IPS-20b (cell line): ENCODE measurements around the gene STN1.

Experiments used
- H3K27ac ChIP-seq: one replicate; pipeline ENCODE4 v1.5.1; 2013; ENCODE audit warnings: low read length
- H3K27me3 ChIP-seq: 2 replicates; pipeline ENCODE4 v1.6.1; 2013; ENCODE audit warnings: mild to moderate bottlenecking, low read length, inconsistent platforms; ENCODE audit not compliant: insufficient read depth
- H3K36me3 ChIP-seq: 2 replicates; pipeline ENCODE4 v1.6.1; 2013; ENCODE audit warnings: low read depth, mild to moderate bottlenecking, inconsistent platforms, low read length, moderate library complexity; ENCODE audit not compliant: insufficient read depth
- H3K4me1 ChIP-seq: 2 replicates; pipeline ENCODE4 v1.6.1; 2013; ENCODE audit warnings: mild to moderate bottlenecking, control low read depth, inconsistent platforms, low read length, moderate library complexity; ENCODE audit not compliant: insufficient read depth
- H3K4me3 ChIP-seq: 2 replicates; pipeline ENCODE4 v1.5.1; 2013; ENCODE audit warnings: mild to moderate bottlenecking, low read length, inconsistent platforms
- H3K9ac ChIP-seq: 2 replicates; pipeline ENCODE4 v1.6.1; 2013; ENCODE audit warnings: low read depth, mild to moderate bottlenecking, inconsistent platforms, low read length, moderate library complexity
- H3K9me3 ChIP-seq: 2 replicates; pipeline ENCODE4 v1.6.1; 2013; ENCODE audit warnings: mild to moderate bottlenecking, low read depth, low read length, inconsistent platforms; ENCODE audit not compliant: insufficient read depth

Gene STN1

GRCh38 chr10:103941801-103942200 lies 23.8 kb upstream of the STN1 start:
- Histone ChIP-seq H3K36me3 (no peaks in the 10 kb centered on the region), H3K4me1 (no peaks in the 10 kb centered on the region), H3K27me3 (no peaks in the 10 kb centered on the region), H3K27ac (no peak overlapping the region), H3K9ac (no peak overlapping the region), H3K4me3 (no peak overlapping the region), H3K9me3 (no peaks in the 10 kb centered on the region)

GRCh38 chr10:103939522-103939921 lies 21.5 kb upstream of the STN1 start:
- Histone ChIP-seq H3K36me3 (no peaks in the 10 kb centered on the region), H3K9me3 (no peaks in the 10 kb centered on the region), H3K9ac (no peak overlapping the region), H3K27me3 (no peaks in the 10 kb centered on the region), H3K27ac (no peak overlapping the region), H3K4me3 (no peak overlapping the region), H3K4me1 (no peaks in the 10 kb centered on the region)

- Histone ChIP-seq H3K4me1 (no peaks in the 10 kb centered on the region), H3K27ac (no peak overlapping the region), H3K9me3 (no peaks in the 10 kb centered on the region), H3K27me3 (no peaks in the 10 kb centered on the region), H3K9ac (no peak overlapping the region), H3K36me3 (no peaks in the 10 kb centered on the region), H3K4me3 (no peak overlapping the region)
These were observed 18.0 kb upstream of the STN1 start for GRCh38 chr10:103936022-103936421.

GRCh38 chr10:103934308-103934707 lies 16.3 kb upstream of the STN1 start:
- Histone ChIP-seq H3K27ac (no peak overlapping the region), H3K4me1 (no peaks in the 10 kb centered on the region; the same call in 1 of the 2 replicates), H3K9me3 (no peaks in the 10 kb centered on the region), H3K36me3 (no peaks in the 10 kb centered on the region), H3K9ac (no peak overlapping the region), H3K4me3 (no peak overlapping the region), H3K27me3 (no peaks in the 10 kb centered on the region)

- Histone ChIP-seq H3K4me3 (no peak overlapping the region), H3K27ac (no peak overlapping the region), H3K36me3 (no peaks in the 10 kb centered on the region), H3K4me1 (no peaks in the 10 kb centered on the region; the same call in 1 of the 2 replicates), H3K9ac (no peak overlapping the region), H3K27me3 (no peaks in the 10 kb centered on the region), H3K9me3 (no peaks in the 10 kb centered on the region)
These were observed 15.7 kb upstream of the STN1 start for GRCh38 chr10:103933557-103934121.

GRCh38 chr10:103932971-103933370 lies 15.0 kb upstream of the STN1 start:
- H3K27ac ChIP-seq: no peak overlapping the region
- H3K9ac ChIP-seq: no peak overlapping the region
- no peaks in the 10 kb centered on the region for H3K36me3 ChIP-seq
- H3K4me3 ChIP-seq: no peak overlapping the region
- no peaks in the 10 kb centered on the region; the same call in 1 of the 2 replicates for H3K4me1 ChIP-seq
- H3K9me3 ChIP-seq: no peaks in the 10 kb centered on the region
- no peaks in the 10 kb centered on the region for H3K27me3 ChIP-seq

GRCh38 chr10:103932271-103932670 lies 14.3 kb upstream of the STN1 start:
- Histone ChIP-seq H3K4me3 (no peak overlapping the region), H3K9ac (no peak overlapping the region), H3K9me3 (no peaks in the 10 kb centered on the region), H3K4me1 (no peaks in the 10 kb centered on the region; the same call in 1 of the 2 replicates), H3K27me3 (no peaks in the 10 kb centered on the region), H3K27ac (no peak overlapping the region), H3K36me3 (no peaks in the 10 kb centered on the region)

- no peak overlapping the region for H3K4me3 ChIP-seq
- no peaks in the 10 kb centered on the region for H3K9me3 ChIP-seq
- H3K27ac ChIP-seq: no peak overlapping the region
- H3K4me1 ChIP-seq: no peaks in the 10 kb centered on the region; the same call in 1 of the 2 replicates
- H3K27me3 ChIP-seq: no peaks in the 10 kb centered on the region
- H3K36me3 ChIP-seq: no peaks in the 10 kb centered on the region
- no peak overlapping the region for H3K9ac ChIP-seq
These were observed 13.6 kb upstream of the STN1 start for GRCh38 chr10:103931603-103932002.

GRCh38 chr10:103930881-103931280 lies 12.9 kb upstream of the STN1 start:
- Histone ChIP-seq H3K27ac (no peak overlapping the region), H3K9me3 (no peaks in the 10 kb centered on the region), H3K4me3 (no peak overlapping the region), H3K4me1 (no peaks in the 10 kb centered on the region; the same call in 1 of the 2 replicates), H3K9ac (no peak overlapping the region), H3K36me3 (no peaks in the 10 kb centered on the region), H3K27me3 (no peaks in the 10 kb centered on the region)

- H3K4me3 ChIP-seq: no peak overlapping the region
- H3K4me1 ChIP-seq: no peaks in the 10 kb centered on the region; the same call in 1 of the 2 replicates
- H3K36me3 ChIP-seq: no peaks in the 10 kb centered on the region
- H3K9ac ChIP-seq: no peak overlapping the region
- no peaks in the 10 kb centered on the region for H3K9me3 ChIP-seq
- H3K27ac ChIP-seq: no peak overlapping the region
- no peaks in the 10 kb centered on the region for H3K27me3 ChIP-seq
These were observed 12.5 kb upstream of the STN1 start for GRCh38 chr10:103930449-103930848.

GRCh38 chr10:103929381-103929921 lies 11.5 kb upstream of the STN1 start:
- no peak overlapping the region for H3K9ac ChIP-seq
- no peaks in the 10 kb centered on the region for H3K9me3 ChIP-seq
- no peaks in the 10 kb centered on the region for H3K36me3 ChIP-seq
- no peaks in the 10 kb centered on the region; the same call in 1 of the 2 replicates for H3K4me1 ChIP-seq
- H3K27ac ChIP-seq: no peak overlapping the region
- H3K27me3 ChIP-seq: no peaks in the 10 kb centered on the region
- H3K4me3 ChIP-seq: no peak overlapping the region

- H3K27ac ChIP-seq: no peak overlapping the region
- H3K9me3 ChIP-seq: no peaks in the 10 kb centered on the region
- H3K27me3 ChIP-seq: no peaks in the 10 kb centered on the region
- no peak overlapping the region for H3K4me3 ChIP-seq
- no peak overlapping the region for H3K9ac ChIP-seq
- H3K4me1 ChIP-seq: no peaks in the 10 kb centered on the region; the same call in 1 of the 2 replicates
- no peaks in the 10 kb centered on the region for H3K36me3 ChIP-seq
These were observed 10.8 kb upstream of the STN1 start for GRCh38 chr10:103928784-103929183.
